ENCODE measurements around the gene PCDHB13.
A peak's percentile ranks its signal among the peaks of the same experiment; 100 is the strongest.
"Not testable (repeated sequence)": the region's sequence is repeated elsewhere in the genome, so short reads cannot be mapped to it uniquely, and the experiment has no call there.

The PCDHB13 gene

DNA sequence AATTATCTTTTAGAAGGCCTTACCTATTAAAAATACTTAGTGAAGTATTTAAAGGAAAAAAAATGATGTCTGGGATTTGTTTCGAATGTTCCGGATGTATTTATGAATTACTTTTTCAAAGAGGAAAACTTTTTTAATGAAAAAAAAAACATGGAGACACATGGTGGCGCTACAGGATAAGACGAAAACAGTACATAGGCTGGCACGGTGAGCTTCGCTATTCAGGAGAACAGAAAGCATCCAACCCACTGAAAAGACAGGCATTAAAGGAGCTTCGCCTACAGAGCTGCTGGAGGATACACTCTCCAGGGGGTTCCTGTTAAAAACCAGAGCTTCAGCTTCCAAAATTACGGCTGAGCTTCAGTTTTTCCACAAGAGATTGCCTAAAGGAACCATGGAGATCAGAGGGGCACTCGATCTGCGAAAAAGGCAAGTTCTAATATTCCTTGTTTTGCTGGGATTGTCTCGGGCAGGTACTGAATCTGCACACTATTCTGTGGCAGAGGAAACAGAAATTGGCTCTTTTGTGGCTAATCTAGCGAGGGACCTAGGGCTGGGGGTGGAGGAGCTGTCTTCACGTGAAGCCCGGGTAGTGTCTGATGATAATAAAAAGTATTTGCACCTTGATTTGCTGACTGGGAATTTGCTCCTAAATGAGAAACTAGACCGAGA is 9.5 kb downstream of the PCDHB13 start, which contains the start of gene PCDHB14:
Gene PCDHB14, plus strand, starts transcription at position 232 of the 672 bp plus-strand sequence. Its CDS starts 163 bp downstream, at position 395.
- TF ChIP-seq, protein P1, sequence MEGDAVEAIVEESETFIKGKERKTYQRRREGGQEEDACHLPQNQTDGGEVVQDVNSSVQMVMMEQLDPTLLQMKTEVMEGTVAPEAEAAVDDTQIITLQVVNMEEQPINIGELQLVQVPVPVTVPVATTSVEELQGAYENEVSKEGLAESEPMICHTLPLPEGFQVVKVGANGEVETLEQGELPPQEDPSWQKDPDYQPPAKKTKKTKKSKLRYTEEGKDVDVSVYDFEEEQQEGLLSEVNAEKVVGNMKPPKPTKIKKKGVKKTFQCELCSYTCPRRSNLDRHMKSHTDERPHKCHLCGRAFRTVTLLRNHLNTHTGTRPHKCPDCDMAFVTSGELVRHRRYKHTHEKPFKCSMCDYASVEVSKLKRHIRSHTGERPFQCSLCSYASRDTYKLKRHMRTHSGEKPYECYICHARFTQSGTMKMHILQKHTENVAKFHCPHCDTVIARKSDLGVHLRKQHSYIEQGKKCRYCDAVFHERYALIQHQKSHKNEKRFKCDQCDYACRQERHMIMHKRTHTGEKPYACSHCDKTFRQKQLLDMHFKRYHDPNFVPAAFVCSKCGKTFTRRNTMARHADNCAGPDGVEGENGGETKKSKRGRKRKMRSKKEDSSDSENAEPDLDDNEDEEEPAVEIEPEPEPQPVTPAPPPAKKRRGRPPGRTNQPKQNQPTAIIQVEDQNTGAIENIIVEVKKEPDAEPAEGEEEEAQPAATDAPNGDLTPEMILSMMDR (IDR thresholded peaks at IDR 0.05; ENCODE audit: borderline replicate concordance, extremely low read depth, low read length, poor library complexity, severe bottlenecking) = peak; percentile 57
- TF ChIP-seq EZH2 (IDR thresholded peaks at IDR 0.05; ENCODE audit: borderline replicate concordance, low read depth, low read length, severe bottlenecking) = no peak
- ATAC-seq (ENCODE audit: insufficient read depth, low read depth) = peak; percentile 81
- Histone ChIP-seq H3K9ac (ENCODE audit: low read depth, low read length) (no peak within 1 kb of the TSS), H3K4me1 (ENCODE audit: insufficient read depth, low read length) (no peaks in the 10 kb centered on the region), H2AFZ (ENCODE audit: low read depth, low read length) (peak within 1 kb of the TSS; percentile 55), H3K9me3 (ENCODE audit: insufficient read depth, low read length, severe bottlenecking) (no peaks in the 10 kb centered on the region), H4K20me1 (ENCODE audit: insufficient read depth, low read length) (no peaks in the 10 kb centered on the region), H3K27ac (ENCODE audit: low read length) (no peak within 1 kb of the TSS), H3K79me2 (ENCODE audit: insufficient read depth, low read length) (no peaks in the 10 kb centered on the region), H3K36me3 (ENCODE audit: insufficient read depth, low read length) (no peaks in the 10 kb centered on the region), H3K4me2 (ENCODE audit: insufficient read depth, low read length) (peak within 1 kb of the TSS; percentile 47; the same call in 1 of the 2 replicates), H3K4me3 (ENCODE audit: low read depth in 1 of 2, low read length in 2 of 2) (no peak within 1 kb of the TSS), H3K27me3 (ENCODE audit: insufficient read depth, low read length, poor library complexity) (peaks cover 4% of the 10 kb centered on the region)
- peak; percentile 34 for DNase-seq

GRCh38 chr5:141224844-141225243 is 11.1 kb downstream of the PCDHB13 start:
- H3K4me1 ChIP-seq (ENCODE audit: insufficient read depth, low read length); H3K79me2 ChIP-seq (ENCODE audit: insufficient read depth, low read length); H3K9me3 ChIP-seq (ENCODE audit: insufficient read depth, low read length, severe bottlenecking); H3K4me2 ChIP-seq (ENCODE audit: insufficient read depth, low read length); H2AFZ ChIP-seq (ENCODE audit: low read depth, low read length); ATAC-seq (ENCODE audit: insufficient read depth, low read depth); H3K9ac ChIP-seq (ENCODE audit: low read depth, low read length); H3K4me3 ChIP-seq (ENCODE audit: low read depth in 1 of 2, low read length in 2 of 2); H4K20me1 ChIP-seq (ENCODE audit: insufficient read depth, low read length); H3K36me3 ChIP-seq (ENCODE audit: insufficient read depth, low read length); H3K27me3 ChIP-seq (ENCODE audit: insufficient read depth, low read length, poor library complexity); DNase-seq; H3K27ac ChIP-seq (ENCODE audit: low read length): not testable (repeated sequence)

DNA sequence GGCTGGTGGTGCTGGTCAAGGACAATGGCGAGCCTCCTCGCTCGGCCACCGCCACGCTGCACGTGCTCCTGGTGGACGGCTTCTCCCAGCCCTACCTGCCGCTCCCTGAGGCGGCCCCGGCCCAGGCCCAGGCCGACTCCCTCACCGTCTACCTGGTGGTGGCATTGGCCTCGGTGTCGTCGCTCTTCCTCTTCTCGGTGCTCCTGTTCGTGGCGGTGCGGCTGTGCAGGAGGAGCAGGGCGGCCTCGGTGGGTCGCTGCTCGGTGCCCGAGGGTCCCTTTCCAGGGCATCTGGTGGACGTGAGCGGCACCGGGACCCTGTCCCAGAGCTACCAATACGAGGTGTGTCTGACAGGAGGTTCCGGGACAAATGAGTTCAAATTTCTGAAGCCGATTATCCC is 11.7 kb downstream of the PCDHB13 start:
- H3K9ac ChIP-seq (ENCODE audit: low read depth, low read length); H3K4me1 ChIP-seq (ENCODE audit: insufficient read depth, low read length); H3K27ac ChIP-seq (ENCODE audit: low read length); H4K20me1 ChIP-seq (ENCODE audit: insufficient read depth, low read length); H3K4me2 ChIP-seq (ENCODE audit: insufficient read depth, low read length); H3K4me3 ChIP-seq (ENCODE audit: low read depth in 1 of 2, low read length in 2 of 2); H3K27me3 ChIP-seq (ENCODE audit: insufficient read depth, low read length, poor library complexity); H3K9me3 ChIP-seq (ENCODE audit: insufficient read depth, low read length, severe bottlenecking); DNase-seq; H2AFZ ChIP-seq (ENCODE audit: low read depth, low read length); H3K79me2 ChIP-seq (ENCODE audit: insufficient read depth, low read length); ATAC-seq (ENCODE audit: insufficient read depth, low read depth); H3K36me3 ChIP-seq (ENCODE audit: insufficient read depth, low read length): not testable (repeated sequence)

GRCh38 chr5:141234109-141234667 is 20.5 kb downstream of the PCDHB13 start:
- no peaks in the 10 kb centered on the region for H3K27me3 ChIP-seq (ENCODE audit: insufficient read depth, low read length, poor library complexity)
- no peaks in the 10 kb centered on the region for H3K4me1 ChIP-seq (ENCODE audit: insufficient read depth, low read length)
- no peaks in the 10 kb centered on the region for H3K36me3 ChIP-seq (ENCODE audit: insufficient read depth, low read length)
- H2AFZ ChIP-seq (ENCODE audit: low read depth, low read length) = no peak overlapping the region
- no peak overlapping the region for H3K27ac ChIP-seq (ENCODE audit: low read length)
- TF ChIP-seq, protein P1 (IDR thresholded peaks at IDR 0.05; ENCODE audit: borderline replicate concordance, extremely low read depth, low read length, poor library complexity, severe bottlenecking) = no peak
- TF ChIP-seq EZH2 (IDR thresholded peaks at IDR 0.05; ENCODE audit: borderline replicate concordance, low read depth, low read length, severe bottlenecking) = no peak
- DNase-seq (no peak), ATAC-seq (ENCODE audit: insufficient read depth, low read depth) (no peak)
- no peak overlapping the region for H3K4me2 ChIP-seq (ENCODE audit: insufficient read depth, low read length)
- H3K9ac ChIP-seq (ENCODE audit: low read depth, low read length) = no peak overlapping the region
- no peaks in the 10 kb centered on the region for H4K20me1 ChIP-seq (ENCODE audit: insufficient read depth, low read length)
- H3K4me3 ChIP-seq (ENCODE audit: low read depth in 1 of 2, low read length in 2 of 2) = no peak overlapping the region
- no peaks in the 10 kb centered on the region for H3K79me2 ChIP-seq (ENCODE audit: insufficient read depth, low read length)
- peaks cover 3% of the 10 kb centered on the region for H3K9me3 ChIP-seq (ENCODE audit: insufficient read depth, low read length, severe bottlenecking)

- not testable (repeated sequence) for H3K4me2 ChIP-seq (ENCODE audit: insufficient read depth, low read length); H3K4me1 ChIP-seq (ENCODE audit: insufficient read depth, low read length); H3K27ac ChIP-seq (ENCODE audit: low read length); H3K36me3 ChIP-seq (ENCODE audit: insufficient read depth, low read length); H3K27me3 ChIP-seq (ENCODE audit: insufficient read depth, low read length, poor library complexity); H3K79me2 ChIP-seq (ENCODE audit: insufficient read depth, low read length); H3K9me3 ChIP-seq (ENCODE audit: insufficient read depth, low read length, severe bottlenecking); H2AFZ ChIP-seq (ENCODE audit: low read depth, low read length); H4K20me1 ChIP-seq (ENCODE audit: insufficient read depth, low read length); H3K9ac ChIP-seq (ENCODE audit: low read depth, low read length); DNase-seq; ATAC-seq (ENCODE audit: insufficient read depth, low read depth); H3K4me3 ChIP-seq (ENCODE audit: low read depth in 1 of 2, low read length in 2 of 2)
Observed at GRCh38 chr5:141235922-141236321, 22.2 kb downstream of the PCDHB13 start.
